ENCODE data around the gene THY1. TPM values are rescaled to one million over a fixed set of nuclear protein-coding genes. Genes with fewer than 3 reads are reported as not detected.

Gene THY1
- total and polyA plus RNA-seq, 9 of the 15 experiments (the other 6 are each of a cell fraction or from before 2014, with no cell fraction given): 0.07 to 0.40 (median 0.16) TPM; not detected in 5

DNA sequence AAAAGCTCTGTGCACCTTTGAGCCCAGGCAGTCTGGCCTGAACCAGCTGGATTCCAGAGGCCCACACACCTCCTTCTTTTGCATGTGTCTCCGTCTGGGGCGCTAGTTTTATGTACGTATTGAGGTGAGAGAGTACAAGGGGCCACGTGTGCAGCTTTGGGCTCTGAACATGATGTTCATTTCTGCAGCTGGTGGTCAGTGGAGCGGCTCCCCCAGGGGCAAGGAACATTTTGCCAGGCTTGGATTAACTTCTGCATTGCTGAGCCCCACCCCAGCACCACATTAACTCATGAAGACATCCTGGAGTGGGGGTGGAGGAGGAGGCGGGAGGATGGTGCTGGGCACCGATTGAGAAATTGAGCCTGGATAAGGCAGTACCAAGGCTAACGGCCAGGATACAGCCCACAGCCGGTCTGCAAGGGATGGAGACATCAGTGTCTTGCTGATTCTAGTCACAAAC lies 55.3 kb downstream of the THY1 start:
- WGBS (ENCODE audit: insufficient coverage, low coverage, missing lambda C conversion rate): 62% methylated on average over 9 of the region's 9 CpGs
- POLR2A ChIA-PET: interaction anchor here (0.6 to 2.8 kb wide), 4 partner anchors 9 to 194 kb away, joined by 3 to 34 read pairs (median 3); partner anchors contain the start of gene USP2
- Histone ChIP-seq H2AFZ (ENCODE audit: low read depth, low read length) (no peak overlapping the region), H3K9ac (ENCODE audit: insufficient read depth in 1 of 2, low read depth in 2 of 2, low read length in 2 of 2) (peak overlapping the region in 1 of 2 experiments; percentile 70; a peak in 2 of 4 replicates), H3K9me3 (replicated peaks; ENCODE audit: control insufficient read depth, insufficient read depth, low read depth, low read length) (no peaks in the 10 kb centered on the region), H3K9me1 (ENCODE audit: control insufficient read depth, insufficient read depth, low read length) (peaks cover under 1% of the 10 kb centered on the region), H3K4me1 (replicated peaks in 1 of 2; ENCODE audit: control insufficient read depth in 2 of 2, insufficient read depth in 2 of 2, low read length in 2 of 2) (peaks cover 61% of the 10 kb centered on the region in 2 experiments), H4K20me1 (replicated peaks; ENCODE audit: control insufficient read depth, insufficient read depth, low read length) (no peaks in the 10 kb centered on the region), H3K4me3 (no peak overlapping the region), H3K27me3 (ENCODE audit: control insufficient read depth in 2 of 2, insufficient read depth in 2 of 2, low read length in 2 of 2) (no peaks in the 10 kb centered on the region), H3K27ac (ENCODE audit: extremely low read depth, low read depth, low read length) (no peak overlapping the region; the same call in 2 of the 3 replicates), H3K4me2 (ENCODE audit: insufficient read depth, low read length) (peak overlapping the region; percentile 68; the same call in 1 of the 2 replicates), H3K79me2 (ENCODE audit: control insufficient read depth, insufficient read depth, low read length) (peaks cover 12% of the 10 kb centered on the region; the same call in 2 of the 3 replicates), H3K36me3 (ENCODE audit: control insufficient read depth, insufficient read depth, low read length) (peaks cover 13% of the 10 kb centered on the region; the same call in 1 of the 3 replicates)
- FAIRE-seq: no peak
- no peak for ATAC-seq
- DNase-seq (ENCODE audit: extremely low read depth in 1 of 4, low spot score in 3 of 4): no peak
- BruUV-seq (replicated peaks): no TSS peak
- CTCF ChIA-PET (ENCODE audit: low intra/inter-chr PET ratio): interaction anchor here (0.7 to 0.9 kb wide), 2 partner anchors 12 to 15 kb away, joined by 3 read pairs; no protein-coding TSS in a partner anchor
- in situ Hi-C loops (cut with MboI) (no loop called here), intact Hi-C loops (cut with micrococcal nuclease) (no loop called here)
- TF ChIP-seq, protein P1, sequence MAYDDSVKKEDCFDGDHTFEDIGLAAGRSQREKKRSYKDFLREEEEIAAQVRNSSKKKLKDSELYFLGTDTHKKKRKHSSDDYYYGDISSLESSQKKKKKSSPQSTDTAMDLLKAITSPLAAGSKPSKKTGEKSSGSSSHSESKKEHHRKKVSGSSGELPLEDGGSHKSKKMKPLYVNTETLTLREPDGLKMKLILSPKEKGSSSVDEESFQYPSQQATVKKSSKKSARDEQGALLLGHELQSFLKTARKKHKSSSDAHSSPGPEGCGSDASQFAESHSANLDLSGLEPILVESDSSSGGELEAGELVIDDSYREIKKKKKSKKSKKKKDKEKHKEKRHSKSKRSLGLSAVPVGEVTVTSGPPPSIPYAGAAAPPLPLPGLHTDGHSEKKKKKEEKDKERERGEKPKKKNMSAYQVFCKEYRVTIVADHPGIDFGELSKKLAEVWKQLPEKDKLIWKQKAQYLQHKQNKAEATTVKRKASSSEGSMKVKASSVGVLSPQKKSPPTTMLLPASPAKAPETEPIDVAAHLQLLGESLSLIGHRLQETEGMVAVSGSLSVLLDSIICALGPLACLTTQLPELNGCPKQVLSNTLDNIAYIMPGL (CRISPR knock-in tag; IDR thresholded peaks at IDR 0.05): no peak
- TF ChIP-seq ZC3H11A (IDR thresholded peaks at IDR 0.05; ENCODE audit: low read depth, low read length) (no peak), ZNF780A (CRISPR knock-in tag; IDR thresholded peaks at IDR 0.05) (no peak), NFIX (CRISPR knock-in tag; IDR thresholded peaks at IDR 0.05; ENCODE audit: low read depth) (no peak), ZNF41 (CRISPR knock-in tag; conservative IDR thresholded peaks at IDR 0.05) (no peak), KAT7 (CRISPR knock-in tag; IDR thresholded peaks at IDR 0.05; ENCODE audit: borderline replicate concordance) (no peak), RCOR1 (IDR thresholded peaks at IDR 0.05; ENCODE audit: borderline replicate concordance in 1 of 2, low read depth in 2 of 2, low read length in 2 of 2) (no peak), E2F3 (CRISPR knock-in tag; IDR thresholded peaks at IDR 0.05) (no peak)
- TF ChIP-seq, protein P2, sequence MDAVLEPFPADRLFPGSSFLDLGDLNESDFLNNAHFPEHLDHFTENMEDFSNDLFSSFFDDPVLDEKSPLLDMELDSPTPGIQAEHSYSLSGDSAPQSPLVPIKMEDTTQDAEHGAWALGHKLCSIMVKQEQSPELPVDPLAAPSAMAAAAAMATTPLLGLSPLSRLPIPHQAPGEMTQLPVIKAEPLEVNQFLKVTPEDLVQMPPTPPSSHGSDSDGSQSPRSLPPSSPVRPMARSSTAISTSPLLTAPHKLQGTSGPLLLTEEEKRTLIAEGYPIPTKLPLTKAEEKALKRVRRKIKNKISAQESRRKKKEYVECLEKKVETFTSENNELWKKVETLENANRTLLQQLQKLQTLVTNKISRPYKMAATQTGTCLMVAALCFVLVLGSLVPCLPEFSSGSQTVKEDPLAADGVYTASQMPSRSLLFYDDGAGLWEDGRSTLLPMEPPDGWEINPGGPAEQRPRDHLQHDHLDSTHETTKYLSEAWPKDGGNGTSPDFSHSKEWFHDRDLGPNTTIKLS (IDR thresholded peaks at IDR 0.05; ENCODE audit: borderline replicate concordance, low read depth): no peak
- TF ChIP-seq, protein P3, sequence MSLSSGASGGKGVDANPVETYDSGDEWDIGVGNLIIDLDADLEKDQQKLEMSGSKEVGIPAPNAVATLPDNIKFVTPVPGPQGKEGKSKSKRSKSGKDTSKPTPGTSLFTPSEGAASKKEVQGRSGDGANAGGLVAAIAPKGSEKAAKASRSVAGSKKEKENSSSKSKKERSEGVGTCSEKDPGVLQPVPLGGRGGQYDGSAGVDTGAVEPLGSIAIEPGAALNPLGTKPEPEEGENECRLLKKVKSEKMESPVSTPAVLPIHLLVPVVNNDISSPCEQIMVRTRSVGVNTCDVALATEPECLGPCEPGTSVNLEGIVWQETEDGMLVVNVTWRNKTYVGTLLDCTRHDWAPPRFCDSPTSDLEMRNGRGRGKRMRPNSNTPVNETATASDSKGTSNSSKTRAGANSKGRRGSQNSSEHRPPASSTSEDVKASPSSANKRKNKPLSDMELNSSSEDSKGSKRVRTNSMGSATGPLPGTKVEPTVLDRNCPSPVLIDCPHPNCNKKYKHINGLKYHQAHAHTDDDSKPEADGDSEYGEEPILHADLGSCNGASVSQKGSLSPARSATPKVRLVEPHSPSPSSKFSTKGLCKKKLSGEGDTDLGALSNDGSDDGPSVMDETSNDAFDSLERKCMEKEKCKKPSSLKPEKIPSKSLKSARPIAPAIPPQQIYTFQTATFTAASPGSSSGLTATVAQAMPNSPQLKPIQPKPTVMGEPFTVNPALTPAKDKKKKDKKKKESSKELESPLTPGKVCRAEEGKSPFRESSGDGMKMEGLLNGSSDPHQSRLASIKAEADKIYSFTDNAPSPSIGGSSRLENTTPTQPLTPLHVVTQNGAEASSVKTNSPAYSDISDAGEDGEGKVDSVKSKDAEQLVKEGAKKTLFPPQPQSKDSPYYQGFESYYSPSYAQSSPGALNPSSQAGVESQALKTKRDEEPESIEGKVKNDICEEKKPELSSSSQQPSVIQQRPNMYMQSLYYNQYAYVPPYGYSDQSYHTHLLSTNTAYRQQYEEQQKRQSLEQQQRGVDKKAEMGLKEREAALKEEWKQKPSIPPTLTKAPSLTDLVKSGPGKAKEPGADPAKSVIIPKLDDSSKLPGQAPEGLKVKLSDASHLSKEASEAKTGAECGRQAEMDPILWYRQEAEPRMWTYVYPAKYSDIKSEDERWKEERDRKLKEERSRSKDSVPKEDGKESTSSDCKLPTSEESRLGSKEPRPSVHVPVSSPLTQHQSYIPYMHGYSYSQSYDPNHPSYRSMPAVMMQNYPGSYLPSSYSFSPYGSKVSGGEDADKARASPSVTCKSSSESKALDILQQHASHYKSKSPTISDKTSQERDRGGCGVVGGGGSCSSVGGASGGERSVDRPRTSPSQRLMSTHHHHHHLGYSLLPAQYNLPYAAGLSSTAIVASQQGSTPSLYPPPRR (CRISPR knock-in tag; IDR thresholded peaks at IDR 0.05; ENCODE audit: borderline replicate concordance): no peak
- TF ChIP-seq, protein P4, sequence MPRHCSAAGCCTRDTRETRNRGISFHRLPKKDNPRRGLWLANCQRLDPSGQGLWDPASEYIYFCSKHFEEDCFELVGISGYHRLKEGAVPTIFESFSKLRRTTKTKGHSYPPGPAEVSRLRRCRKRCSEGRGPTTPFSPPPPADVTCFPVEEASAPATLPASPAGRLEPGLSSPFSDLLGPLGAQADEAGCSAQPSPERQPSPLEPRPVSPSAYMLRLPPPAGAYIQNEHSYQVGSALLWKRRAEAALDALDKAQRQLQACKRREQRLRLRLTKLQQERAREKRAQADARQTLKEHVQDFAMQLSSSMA (CRISPR knock-in tag; IDR thresholded peaks at IDR 0.05): no peak
